AG20443 (cell line): ENCODE results near the gene MYO1B.

Source experiments
- DNase-seq: peaks from one replicate; pipeline ENCODE4 v3.0.0; 2012; ENCODE audit warnings: low spot score, mixed read lengths

MYO1B gene

GRCh38 chr2:191322828-191323506, 77.8 kb downstream of the MYO1B start:
- DNase-seq, result no peak

- DNase-seq, result no peak
These were observed 80.6 kb downstream of the MYO1B start for GRCh38 chr2:191325651-191326365.

DNA sequence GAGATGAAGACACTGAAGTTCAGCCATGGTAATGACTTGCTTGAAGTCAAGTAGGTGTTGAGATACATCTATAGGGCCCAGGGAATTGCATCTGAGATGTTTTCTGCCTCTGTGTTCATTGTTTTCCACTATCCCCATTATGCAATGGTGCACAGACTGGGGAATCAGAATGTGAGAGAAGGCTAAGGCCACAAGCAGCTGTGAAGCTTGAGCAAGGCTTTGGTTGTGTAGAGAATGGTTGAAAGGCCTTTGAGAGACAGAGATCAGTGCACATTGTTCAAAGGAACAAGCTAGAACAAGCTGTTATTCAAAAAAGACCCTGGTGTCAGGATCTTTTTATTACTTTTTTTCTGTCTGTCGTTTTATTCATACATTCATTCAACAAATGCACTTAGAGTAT, 82.3 kb downstream of the MYO1B start:
- no peak for DNase-seq

DNA sequence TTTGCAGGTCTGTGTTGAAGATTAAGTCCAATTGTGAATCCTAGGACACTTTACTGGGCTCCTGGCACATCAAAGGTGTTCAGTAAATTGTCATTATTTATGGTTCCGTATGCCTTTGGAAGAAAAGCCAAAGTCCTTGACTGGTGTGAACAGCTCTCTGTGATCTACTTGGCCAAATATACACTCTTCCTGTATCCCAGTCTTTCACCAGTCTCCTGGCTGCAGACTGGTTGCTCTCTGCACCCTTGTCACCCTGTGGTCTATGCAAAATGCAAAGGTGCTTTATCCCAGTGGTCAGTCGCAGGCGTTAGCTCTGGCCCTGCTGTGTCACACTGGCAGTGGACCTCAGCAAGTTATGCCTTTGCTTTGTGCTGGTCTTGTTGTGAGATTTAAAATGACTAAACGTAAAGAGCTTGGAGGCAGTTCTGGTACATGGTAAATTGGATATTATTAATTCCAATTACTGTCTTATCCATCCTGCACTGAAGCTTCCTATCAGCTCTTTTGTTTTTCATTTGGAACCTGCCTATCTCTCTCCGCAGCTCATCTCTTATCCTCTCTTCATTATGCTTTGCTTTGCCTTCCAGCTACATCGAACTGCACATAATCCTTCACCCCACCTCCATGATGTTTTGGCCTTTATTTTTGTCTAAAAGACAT, 83.1 kb downstream of the MYO1B start:
- DNase-seq, result no peak

DNA sequence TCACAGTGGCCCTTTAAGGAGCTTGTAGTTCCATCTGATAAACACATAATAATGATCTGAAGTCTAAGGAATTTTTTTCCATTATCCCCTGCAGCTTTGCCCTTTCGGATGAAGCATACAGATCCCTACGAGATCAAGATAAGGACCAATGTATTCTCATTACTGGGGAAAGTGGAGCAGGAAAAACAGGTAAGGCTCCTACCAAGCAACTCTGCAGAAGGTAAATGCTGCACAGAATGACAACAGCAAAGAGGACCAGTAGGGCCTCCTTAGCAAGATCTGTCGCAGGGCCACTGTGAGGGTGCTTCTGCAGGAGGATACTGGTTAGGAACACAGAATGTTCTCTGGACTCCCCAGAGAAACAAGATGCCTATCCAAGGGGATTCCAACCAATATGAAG, 84.6 kb downstream of the MYO1B start:
- DNase-seq, result no peak

- peak; percentile 81 for DNase-seq
These were observed 88.7 kb downstream of the MYO1B start for GRCh38 chr2:191333911-191334357.

DNA sequence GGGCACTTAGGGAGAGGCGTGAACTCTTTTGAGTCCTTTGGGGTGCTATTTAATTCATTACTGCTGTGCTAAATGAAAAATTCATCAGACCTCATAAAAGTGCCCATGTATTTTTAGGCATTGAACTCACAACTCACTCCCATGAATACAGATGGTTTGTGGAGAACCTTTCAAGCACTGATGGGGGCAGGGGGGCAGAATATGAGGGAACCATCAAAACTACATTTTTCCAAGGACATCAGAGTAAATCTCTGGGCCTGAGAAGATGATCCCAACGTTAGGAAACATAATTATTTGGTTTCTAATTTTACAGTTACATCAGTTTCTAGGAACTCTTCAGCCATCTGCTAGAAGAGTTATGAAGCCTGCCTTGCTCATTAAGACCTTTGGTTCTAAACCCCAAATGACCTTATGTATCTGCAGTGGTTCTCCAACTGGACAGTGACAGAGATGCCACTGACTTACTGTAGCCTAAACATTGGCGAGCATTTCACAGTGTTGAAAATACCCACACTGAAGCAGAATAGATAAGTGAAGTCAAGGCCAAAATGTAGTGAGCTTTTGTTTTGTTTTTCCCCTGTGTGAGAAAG, 90.8 kb downstream of the MYO1B start:
- DNase-seq, result no peak

GRCh38 chr2:191341436-191341835, 96.2 kb downstream of the MYO1B start:
- DNase-seq, result no peak

- no peak for DNase-seq
These were observed 98.7 kb downstream of the MYO1B start for GRCh38 chr2:191343796-191344338.

GRCh38 chr2:191345788-191346187, 100.6 kb downstream of the MYO1B start:
- no peak for DNase-seq

- DNase-seq, result no peak
These were observed 102.0 kb downstream of the MYO1B start for GRCh38 chr2:191347154-191347553.

GRCh38 chr2:191347881-191348280, 102.7 kb downstream of the MYO1B start:
- DNase-seq, result no peak

DNA sequence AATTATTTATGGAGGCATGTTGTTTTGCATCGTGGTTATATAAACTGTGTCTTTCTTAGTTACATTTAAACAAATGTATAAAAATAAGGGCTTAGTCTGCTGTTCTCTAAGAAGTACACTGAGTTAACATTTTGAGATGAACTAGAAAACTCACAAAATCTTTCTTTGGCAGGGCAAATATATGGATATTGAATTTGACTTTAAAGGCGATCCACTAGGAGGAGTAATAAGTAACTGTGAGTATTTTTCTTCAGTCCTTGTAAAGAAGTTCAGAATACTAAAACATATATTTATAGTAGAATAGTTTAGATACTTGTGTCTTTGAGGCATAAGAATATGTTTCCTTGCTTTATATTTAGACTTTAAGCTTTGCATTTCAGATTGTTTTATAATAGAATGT, 104.8 kb downstream of the MYO1B start:
- DNase-seq, result no peak

DNA sequence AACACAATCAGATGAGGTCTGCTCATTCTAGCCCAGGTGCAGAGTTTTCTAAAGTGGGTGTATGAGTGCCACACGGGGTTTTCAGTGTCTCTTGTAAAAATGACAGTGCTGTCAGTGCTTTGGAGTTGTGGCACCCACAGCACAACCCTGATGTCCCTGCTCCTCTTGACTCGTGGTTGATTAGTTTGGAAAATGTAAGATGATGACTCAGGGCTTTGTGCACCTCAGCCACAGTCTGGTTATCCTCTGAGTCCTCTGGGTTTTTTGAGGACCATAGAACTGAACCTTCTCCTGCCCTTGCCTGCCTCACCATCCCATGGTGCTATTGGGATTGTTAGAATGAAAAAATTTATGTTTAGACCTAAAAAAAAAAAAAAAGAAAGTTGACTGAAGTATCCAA, 105.6 kb downstream of the MYO1B start:
- peak; percentile 32 for DNase-seq

GRCh38 chr2:191351298-191351697, 106.1 kb downstream of the MYO1B start:
- DNase-seq, result peak; percentile 22

- no peak for DNase-seq
These were observed 106.7 kb downstream of the MYO1B start for GRCh38 chr2:191351921-191352320.

- DNase-seq, result peak; percentile 59
These were observed 107.3 kb downstream of the MYO1B start for GRCh38 chr2:191352536-191352935.

DNA sequence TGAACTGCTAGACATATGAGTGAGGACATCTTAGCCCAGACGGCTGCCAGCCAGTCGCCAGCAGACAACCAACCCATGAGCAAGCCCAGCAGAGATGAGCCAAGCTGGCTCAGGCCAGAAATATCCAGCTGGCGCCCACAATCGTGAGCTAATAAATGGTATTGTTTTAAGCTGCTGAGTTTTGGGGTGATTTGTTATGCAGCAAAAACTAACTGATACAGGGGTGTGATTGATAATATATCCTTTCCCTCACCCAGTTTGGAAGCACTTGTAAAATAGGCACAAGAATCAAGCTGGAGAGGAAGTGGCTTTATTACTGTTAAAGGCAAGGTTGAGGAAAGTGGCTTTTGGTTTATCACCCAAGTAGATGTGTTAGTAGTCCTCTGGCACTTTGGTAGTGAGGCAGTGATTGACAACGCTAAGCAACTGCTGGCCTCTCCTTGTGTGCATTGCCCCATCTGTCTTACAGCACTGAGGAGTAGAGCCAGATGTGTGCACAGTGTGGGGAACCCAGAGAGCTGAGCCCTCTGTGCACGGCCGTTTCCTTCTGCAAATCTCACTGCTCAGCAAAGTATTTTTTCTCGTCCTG, 110.1 kb downstream of the MYO1B start:
- DNase-seq, result no peak

DNA sequence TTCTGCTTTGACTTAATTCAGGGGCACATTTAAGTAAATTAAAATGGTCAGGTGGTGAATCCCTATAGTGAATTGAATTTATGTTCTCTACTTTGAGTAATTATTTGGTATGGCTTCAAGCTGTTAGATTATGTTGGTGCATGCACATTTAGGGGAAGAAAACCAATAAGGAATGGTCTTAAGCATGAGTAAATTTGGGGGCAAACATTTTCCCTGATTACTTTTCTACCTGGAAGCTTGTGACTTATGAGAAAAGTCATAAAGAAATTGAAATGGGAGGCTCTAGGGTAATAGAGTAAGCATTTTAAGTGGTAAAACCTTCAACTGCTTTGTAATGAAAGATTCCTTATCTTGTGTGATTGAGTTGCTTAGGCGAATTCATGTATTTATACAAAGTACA, 112.5 kb downstream of the MYO1B start:
- no peak for DNase-seq

DNA sequence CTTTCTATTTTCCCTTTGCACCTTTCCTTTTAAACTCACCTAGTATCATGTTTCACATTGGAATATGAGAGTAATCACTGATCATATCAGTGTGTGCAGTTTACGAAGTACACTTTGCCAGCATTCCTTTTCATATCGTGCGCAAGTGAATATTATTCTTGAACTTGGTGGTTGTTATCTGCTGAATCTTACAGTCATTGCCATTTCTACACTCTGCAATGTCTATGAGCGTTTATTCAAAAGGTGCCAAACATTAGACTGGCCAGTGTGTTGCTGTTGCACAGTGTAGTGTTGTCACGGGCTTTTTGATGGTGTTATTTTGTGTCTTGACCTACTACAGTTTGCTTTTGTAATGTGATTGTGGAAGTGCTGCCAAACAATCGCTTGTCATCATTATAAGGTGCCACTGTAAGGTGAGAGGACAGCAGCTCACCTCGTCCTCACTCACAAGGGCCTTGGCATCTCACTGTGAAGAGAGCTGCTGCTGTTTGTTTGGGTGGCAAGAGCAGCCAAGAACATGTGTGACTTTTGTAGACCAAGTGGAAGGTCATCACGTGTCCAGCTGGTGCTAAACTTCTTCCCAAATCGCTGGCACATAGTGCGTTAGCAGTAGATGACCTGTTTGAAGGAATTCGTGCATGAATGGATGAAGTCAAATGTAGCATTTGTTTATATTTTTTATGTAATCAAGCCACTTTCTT, 113.3 kb downstream of the MYO1B start:
- DNase-seq, result no peak

DNA sequence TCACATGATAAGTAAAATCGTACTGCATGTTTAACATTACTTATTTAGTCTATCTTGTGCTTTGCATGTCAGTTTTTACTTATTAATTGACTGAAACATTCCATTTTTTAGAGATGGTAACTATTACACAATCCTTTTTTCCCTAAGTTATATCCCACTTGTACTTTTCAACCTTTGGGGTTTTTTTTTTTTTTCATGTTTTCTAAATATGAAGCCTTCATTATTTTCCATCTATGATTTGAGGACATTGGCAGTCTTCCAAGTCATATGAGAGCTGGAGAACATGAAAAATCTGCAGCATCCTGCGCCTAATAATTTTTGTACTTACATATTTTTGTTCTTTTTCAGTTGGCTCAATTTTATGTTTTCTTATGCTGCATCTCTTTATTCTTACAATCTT, 113.9 kb downstream of the MYO1B start:
- DNase-seq, result no peak

GRCh38 chr2:191360918-191361317, 115.7 kb downstream of the MYO1B start:
- DNase-seq, result no peak
